GM19023 (cell line): Measurements from ENCODE around the gene GPS1.

Source experiments
- ATAC-seq: cut with Tn5 transposase; IDR thresholded peaks from one replicate; pipeline ENCODE4 v1.9.1; 2021; ENCODE audit warnings: mild to moderate bottlenecking, moderate library complexity; ENCODE audit not compliant: unreplicated experiment

GPS1 gene

GRCh38 chr17:82087961-82088837 lies 36.5 kb downstream of the GPS1 start:
- no peak for ATAC-seq

DNA sequence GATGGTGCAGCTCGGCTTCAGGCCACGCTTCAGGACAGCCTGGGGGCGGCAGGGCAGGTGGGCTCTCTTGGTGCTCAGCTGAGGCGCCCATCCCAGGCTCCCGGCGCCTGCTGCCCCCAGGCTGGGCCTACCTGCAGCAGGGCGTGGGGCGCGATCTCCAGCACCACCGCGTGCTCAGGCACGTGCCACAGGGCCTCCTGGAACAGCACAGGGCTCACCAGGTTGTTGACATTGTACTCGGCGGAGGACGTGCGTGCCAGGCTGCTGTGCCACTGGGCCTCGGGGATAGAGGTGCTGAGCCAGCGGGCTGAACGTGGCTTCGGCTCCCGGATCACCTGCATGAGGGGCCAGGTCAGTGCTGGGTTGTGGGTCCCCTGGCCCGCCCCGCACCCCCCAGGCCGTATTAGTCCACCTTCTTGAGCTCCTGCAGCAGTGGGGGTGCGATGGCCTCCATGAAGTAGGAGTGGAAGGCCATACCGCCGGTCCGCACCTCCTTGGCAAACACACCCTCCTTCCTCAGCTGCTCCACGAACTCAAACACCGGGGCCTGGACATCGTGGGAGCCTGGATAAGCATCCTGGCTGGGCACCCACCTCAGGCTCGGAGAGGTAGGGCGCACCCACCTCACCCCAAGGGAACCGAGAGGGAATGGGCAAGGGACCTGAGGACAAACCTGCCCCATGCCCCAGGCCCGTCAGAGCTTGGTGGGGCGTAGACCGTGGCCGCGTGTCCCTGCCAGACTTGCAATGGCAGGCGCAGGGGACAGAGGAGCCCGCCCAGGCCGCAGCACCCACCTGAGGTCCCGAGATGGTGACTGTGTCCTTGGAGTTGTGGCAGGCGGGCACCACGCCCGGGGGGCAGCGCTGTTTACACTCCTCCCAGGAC lies 37.4 kb downstream of the GPS1 start:
- ATAC-seq: no peak

DNA sequence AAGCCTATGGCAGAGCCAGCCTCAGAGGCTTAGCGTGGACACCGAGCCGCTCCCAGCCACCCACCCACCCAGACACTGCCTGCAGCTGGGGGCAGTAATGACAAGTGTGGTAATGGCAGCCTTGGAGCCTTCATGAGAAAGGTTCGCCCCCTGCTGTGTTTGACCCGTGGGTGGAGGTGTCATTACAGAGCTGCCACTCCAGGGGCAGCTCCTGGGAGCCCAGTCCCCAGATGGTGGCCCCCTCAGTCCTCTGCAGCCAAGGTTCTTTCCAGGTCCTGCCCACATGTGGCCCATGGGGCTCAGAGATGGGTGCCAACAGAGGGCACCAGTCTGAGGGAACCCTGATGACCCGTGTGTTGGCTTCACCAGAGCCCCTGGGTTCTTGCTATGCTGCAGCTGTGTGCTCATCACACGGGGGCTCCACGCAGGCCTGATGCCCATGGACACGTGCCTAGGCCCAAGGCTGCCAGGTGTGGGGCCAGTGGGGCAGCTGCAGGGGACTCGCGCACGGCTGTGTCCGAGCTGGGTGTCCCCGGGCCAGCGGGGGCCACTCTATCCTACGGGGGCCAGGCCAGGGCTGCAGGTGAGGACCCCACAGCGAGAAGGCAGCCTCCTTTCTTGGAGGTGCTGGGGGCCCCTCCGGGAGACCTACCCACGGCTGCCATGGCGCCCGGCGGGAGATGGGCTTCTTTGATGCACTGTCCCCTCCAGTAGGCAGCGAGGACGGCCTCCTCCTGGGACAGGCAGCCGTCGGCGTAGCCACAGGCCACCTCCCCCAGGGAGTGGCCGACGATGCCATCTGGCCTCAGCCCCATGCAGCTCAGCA lies 38.2 kb downstream of the GPS1 start:
- no peak for ATAC-seq

- ATAC-seq: no peak
Observed at GRCh38 chr17:82090549-82091263, 39.0 kb downstream of the GPS1 start.

- no peak for ATAC-seq
Observed at GRCh38 chr17:82091264-82092066, 39.8 kb downstream of the GPS1 start.

GRCh38 chr17:82092094-82092586 lies 40.4 kb downstream of the GPS1 start:
- ATAC-seq: no peak

GRCh38 chr17:82092628-82092994 lies 40.9 kb downstream of the GPS1 start:
- no peak for ATAC-seq

GRCh38 chr17:82092995-82093751 lies 41.5 kb downstream of the GPS1 start:
- no peak for ATAC-seq

DNA sequence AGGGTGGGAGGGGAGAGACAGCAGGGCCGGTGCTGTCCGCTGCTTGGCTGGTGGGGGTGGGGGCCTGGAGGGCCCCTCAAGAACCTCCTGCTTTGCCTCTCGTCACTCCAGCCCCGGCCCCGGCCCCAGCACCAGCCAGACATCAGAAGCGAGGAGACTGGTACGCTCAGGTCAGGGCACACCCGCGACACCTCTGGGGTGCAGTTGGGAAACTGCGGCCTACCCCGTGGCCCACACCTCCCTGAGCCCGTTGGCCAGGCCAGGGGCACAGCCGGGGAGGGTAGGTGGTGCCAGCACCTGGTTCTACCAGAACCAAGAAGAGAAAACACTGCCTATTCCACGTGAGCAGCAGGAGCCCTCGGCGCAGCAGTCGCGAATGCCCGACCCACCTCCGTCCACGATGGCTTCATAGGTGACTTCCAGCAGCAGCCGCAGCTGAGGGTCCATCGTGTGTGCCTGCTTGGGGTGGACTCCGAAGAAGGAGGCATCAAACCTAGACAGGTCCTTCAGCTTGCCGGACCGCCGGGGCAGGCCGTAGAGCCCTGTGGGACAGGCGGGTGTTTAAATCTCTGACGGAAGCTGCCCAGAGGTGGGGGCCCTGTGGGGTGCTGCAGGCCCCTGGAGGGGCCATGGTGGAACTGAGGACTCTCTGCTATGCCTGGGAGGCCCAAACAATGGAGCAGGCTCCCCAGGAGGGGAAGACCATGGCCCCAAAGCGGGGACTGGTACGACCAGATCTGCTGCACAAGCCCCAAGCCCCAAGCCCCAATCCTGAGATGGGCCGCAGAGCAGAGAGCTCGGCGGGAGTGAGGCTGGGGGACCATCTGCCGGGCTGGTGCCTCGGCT lies 43.5 kb downstream of the GPS1 start:
- no peak for ATAC-seq

GRCh38 chr17:82095777-82096708 lies 44.3 kb downstream of the GPS1 start:
- no peak for ATAC-seq

GRCh38 chr17:82096709-82097183 lies 45.0 kb downstream of the GPS1 start:
- no peak for ATAC-seq

DNA sequence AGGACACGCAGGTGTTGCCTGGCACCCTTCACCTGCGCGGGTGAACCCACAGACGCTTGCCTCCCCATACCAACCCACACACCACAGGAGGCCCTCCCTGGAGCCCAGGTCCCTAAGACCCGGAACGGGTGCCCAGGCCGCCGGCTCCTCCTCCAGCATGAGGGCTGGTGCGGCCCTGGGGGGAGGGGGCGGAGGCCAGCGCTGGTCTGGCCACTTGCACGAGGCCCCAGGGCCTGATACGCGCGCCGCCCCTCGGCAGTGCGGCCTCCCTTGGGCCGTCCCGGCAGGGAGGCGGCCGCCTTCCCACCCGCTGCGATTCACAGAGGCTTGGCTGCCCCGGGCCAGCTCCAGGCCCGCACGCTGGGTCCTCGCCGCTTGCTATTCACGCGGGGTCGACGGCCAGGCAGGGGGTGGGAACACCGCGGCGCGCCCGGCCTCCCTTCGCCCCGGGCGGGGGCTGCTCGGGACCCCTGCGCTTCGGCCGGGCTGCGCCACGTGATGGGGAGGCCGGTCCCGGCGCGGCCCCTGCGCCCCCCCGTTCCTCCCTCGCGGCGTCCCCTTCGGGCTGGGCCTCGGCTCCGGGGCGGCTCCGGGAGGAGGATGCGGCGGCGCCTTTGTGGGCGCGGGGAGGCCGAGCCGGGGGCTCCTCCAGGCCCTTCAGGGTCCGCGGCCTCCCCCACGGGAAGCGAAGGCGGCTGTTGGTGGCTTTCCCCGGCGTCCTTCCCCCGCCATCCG lies 45.7 kb downstream of the GPS1 start:
- peak; percentile 0 for ATAC-seq

GRCh38 chr17:82097919-82098168 lies 46.1 kb downstream of the GPS1 start:
- ATAC-seq: peak; percentile 12

DNA sequence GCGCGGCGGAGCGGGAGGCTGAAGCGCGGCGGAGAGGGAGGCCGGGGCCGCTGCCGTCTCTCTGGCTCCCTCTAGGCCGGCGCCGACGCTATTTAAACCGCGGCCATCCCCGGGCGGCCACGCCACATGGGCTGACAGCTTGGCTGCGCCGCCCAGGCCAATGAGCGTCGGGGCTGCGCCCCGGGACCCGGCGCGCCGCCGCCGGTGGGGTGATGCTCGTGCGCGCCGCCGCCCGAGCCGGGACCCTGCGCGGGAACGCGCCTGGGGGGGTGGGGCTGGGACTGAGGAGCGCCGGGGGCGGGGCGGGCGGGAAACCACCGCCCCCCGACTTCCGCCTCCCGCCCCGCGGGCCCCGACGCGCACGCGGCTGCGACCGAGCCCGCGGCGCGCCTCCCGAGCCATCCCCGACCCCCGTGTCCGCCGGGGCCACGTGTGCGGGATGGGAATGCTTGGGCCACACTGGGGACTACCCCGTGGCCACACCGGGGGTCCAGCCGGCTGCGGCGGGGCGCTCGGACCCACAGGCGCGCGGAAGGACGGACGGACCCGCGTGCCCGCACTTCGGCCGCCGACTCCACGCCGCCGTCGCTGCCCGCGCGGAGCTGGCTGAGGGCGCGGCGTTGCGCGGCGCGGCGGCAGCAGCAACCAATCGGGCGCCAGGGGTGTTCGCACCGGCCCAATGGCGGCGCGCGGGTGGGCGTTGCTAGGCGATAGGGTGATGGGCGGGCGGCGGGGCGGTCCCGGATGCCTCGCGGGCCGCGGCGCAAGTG lies 46.7 kb downstream of the GPS1 start, which contains the start of gene FASN:
Gene FASN (minus strand): TSS at position 68 of the 770 bp plus-strand sequence. CDS start 1,791 bp downstream, outside the sequence.
- peak; percentile 74 for ATAC-seq
